GM20000 (cell line): Measurements from ENCODE around the gene ROBO1.

Experiments used
- DNase-seq: peaks from one replicate; pipeline ENCODE4 v3.0.0; 2012; ENCODE audit warnings: low spot score
- TF ChIP-seq, protein P1 (sequence below): IDR thresholded peaks from 2 replicates; pipeline ENCODE4 v1.5.1; 2012; ENCODE audit warnings: mild to moderate bottlenecking, control low read depth; ENCODE audit errors: extremely low read depth, missing control alignments

ROBO1 gene

DNA sequence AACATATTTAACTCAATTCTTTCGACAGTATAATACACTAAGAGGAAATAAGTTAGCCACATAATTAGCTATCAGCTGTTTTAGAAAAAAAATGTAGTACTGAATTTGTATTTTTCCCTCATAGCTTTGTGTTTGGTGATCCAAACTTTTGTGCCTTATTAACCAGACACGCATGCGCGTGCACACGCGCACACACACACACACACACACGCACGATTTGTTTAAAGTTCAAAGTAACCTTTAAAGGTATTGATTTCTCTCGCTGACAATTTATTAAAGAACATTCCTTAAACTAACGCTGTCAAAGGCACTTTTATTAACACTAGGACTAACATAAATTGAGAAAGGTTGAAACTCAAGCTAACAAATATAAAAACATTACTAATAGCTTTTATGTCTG, 198.9 kb downstream of the ROBO1 start:
- TF ChIP-seq, protein P1, sequence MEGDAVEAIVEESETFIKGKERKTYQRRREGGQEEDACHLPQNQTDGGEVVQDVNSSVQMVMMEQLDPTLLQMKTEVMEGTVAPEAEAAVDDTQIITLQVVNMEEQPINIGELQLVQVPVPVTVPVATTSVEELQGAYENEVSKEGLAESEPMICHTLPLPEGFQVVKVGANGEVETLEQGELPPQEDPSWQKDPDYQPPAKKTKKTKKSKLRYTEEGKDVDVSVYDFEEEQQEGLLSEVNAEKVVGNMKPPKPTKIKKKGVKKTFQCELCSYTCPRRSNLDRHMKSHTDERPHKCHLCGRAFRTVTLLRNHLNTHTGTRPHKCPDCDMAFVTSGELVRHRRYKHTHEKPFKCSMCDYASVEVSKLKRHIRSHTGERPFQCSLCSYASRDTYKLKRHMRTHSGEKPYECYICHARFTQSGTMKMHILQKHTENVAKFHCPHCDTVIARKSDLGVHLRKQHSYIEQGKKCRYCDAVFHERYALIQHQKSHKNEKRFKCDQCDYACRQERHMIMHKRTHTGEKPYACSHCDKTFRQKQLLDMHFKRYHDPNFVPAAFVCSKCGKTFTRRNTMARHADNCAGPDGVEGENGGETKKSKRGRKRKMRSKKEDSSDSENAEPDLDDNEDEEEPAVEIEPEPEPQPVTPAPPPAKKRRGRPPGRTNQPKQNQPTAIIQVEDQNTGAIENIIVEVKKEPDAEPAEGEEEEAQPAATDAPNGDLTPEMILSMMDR = no peak
- no peak for DNase-seq

DNA sequence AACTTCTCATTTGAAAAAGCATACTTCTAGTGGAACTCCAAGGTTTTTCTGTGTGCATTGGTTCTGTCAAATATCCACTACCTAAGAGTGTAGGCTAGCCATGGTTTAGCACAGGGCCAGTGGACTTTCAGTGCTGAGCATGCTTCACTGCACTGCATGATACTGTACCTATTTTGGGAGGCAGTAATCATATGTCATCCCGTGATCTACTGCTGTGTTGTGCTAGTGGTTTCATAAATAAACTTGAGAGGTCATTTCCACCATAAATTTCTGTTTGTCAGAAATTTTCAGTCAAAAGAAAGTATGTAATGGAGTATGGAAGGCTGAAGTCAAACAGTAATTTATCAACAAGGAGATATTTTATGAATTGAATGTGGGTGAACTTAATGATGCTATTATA, 203.6 kb downstream of the ROBO1 start:
- no peak for DNase-seq
- TF ChIP-seq, protein P1 = no peak

DNA sequence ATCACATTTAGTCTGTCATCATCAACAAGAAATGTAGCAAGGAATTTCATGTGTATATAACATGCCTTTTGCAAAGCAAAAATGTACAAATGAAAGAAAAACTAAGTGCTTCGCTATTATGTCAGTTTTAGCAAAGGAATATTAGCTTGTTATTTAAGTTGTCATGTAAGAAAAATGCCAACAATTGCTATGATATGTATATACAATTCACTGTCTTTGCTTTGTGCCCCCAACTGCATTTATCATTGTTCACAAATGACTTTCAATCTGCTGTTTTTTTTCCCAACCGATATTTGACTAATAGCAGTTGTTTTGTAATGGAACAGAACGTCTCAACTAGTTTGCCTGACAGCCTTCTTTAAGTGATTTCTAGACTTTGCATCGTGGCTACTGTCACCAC, 207.1 kb downstream of the ROBO1 start:
- TF ChIP-seq, protein P1 = no peak
- DNase-seq = no peak

DNA sequence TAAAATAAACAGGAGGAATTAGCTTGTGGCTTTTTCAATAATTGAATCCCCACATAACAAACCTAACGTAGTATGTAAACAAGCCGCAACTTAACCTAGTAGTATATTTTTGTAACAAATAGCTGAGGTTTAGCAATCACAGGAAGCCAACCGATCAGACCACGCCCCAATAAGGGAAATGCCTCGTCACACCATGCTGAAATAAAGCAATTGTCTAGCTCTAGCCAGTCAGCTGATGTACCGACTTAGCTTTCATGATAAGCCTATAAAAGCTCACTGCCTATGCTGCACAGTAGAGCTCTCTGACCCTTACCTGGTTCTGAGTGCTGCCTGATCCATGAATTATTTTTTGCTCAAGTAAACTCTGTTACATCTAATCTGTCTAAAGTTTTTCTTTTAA, 208.9 kb downstream of the ROBO1 start:
- TF ChIP-seq, protein P1 = no peak
- DNase-seq = no peak

DNA sequence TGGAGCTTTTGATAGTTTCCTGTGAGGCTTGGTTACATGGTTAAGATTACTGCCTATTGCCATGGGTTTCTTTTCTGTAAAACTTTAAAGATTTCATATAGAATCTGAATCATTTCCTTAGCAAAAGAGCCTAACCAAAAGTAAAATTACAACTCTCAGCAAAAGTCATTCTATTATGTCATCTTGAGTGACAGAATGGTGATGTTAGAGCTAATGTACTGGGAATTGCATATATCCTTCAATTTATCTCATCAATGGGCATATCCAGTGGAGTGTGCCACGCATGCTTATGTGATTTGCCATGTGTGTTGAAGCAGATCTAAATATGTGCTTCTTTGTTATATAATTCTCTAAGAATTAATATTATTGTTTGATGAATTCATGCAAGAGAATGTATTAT, 212.1 kb downstream of the ROBO1 start:
- TF ChIP-seq, protein P1 = no peak
- no peak for DNase-seq

DNA sequence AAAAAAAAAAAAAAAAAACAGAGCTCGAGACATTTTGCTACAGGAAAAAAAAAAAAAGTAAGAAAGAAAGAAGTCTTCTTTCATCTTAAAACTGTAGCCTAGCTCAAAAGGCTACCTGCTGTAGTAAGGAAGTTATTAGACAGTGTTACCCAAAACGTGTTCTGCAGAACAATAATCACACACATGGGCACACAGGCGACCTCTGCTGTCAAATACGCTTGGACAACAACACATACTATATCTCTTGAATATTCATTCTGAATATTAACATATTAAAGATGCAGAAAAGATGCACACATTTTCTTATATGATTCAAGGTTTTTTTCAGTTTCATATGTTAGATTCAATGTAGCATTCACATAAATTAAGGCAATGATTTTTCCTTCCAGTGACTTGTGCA, 215.8 kb downstream of the ROBO1 start:
- TF ChIP-seq, protein P1 = no peak
- DNase-seq = no peak

DNA sequence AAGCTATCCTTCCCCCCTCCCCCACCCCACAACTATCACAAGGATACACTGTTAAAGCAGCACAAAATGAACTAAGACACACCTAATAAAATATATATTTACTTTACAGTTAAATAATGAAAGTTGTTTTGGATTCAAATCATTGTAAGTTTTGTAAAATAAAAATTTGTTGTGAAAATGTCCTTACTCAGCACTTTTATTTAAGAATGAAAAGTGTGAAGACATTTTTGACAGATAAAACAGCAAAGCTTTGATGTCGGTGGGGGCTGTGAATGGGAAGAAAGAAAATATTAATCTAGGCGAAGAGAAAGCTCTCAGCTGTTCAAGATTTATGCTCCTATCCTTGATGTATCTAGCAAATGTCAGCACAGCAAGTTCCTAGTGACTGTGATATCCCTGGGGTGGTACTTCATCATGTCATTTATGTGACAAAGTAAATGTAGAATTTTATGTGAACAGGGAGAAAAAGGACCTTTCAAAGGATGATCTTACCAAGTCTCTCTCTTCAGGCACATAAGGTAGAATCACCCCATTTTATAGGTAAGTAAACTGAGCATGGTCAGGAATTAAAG, 216.4 kb downstream of the ROBO1 start:
- TF ChIP-seq, protein P1 = no peak
- no peak for DNase-seq
